Right lobe of liver (tissue), 4 donors: ENCODE measurements around the gene TMOD1.

Experiments
- POLR2A ChIP-seq: fragments of 450-650 bp; IDR thresholded peaks from one replicate; pipeline ENCODE4 v1.6.1; 2017; ENCODE audit warnings: antibody characterized with exemption, mild to moderate bottlenecking
- TF ChIP-seq, protein P1 (sequence below), 4 donors: fragments of 200-600 bp in 3 of 4; fragments of 450-650 bp in 1 of 4; IDR thresholded peaks; one replicate each; pipeline versions ENCODE4 v1.5.1 to v1.8.0; 2016 to 2022; ENCODE audit warnings: antibody characterized with exemption in 4 of 4, mild to moderate bottlenecking in 2 of 4
- donor health status: DM: no; HTN: no; CAD: no.
- donor health status: DM: no; HTN: no; CAD: no.
- donor health status: DM: no; HTN: yes; CAD: no.

DNA sequence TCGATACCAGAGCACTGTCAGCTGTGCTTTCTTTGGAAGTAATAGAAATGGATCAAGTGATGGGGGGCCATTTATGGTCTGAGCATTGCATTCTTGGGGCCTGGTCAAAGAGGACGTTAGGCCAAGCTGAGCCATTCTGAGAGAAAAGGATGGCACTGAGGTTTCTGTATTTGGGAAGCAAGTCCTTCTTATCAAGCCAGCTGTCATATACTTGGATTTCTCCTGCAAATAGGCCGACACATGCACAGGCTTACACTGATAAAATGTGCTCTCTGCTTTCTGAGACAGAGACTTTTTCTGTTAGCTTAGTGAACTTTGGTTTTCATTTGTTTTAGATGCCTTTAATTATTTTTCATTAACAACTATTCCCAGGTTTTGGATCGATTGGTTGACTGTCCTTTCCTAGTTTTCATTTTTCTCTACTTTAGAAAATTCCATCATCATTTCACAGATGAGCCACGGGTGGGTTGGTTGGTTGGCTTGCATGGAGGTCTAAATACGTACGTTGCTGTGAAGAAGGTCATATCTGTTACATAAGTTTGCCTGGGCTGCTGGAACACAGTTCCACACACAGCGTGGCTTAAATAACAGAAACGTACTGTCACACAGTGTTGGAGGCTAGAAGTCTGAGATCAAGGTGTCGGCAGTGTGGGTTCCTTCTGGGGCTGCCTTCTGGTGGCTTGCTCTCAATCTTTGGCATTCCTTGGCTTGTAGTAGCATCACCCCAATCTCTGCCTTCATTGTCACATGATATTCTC, 20.3 kb downstream of the TMOD1 start:
- TF ChIP-seq, protein P1, sequence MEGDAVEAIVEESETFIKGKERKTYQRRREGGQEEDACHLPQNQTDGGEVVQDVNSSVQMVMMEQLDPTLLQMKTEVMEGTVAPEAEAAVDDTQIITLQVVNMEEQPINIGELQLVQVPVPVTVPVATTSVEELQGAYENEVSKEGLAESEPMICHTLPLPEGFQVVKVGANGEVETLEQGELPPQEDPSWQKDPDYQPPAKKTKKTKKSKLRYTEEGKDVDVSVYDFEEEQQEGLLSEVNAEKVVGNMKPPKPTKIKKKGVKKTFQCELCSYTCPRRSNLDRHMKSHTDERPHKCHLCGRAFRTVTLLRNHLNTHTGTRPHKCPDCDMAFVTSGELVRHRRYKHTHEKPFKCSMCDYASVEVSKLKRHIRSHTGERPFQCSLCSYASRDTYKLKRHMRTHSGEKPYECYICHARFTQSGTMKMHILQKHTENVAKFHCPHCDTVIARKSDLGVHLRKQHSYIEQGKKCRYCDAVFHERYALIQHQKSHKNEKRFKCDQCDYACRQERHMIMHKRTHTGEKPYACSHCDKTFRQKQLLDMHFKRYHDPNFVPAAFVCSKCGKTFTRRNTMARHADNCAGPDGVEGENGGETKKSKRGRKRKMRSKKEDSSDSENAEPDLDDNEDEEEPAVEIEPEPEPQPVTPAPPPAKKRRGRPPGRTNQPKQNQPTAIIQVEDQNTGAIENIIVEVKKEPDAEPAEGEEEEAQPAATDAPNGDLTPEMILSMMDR (IDR thresholded peaks at IDR 0.05): no peak
- TF ChIP-seq POLR2A: no peak
